Neural progenitor cell (in vitro differentiated cells): ENCODE results near the gene ABCE1. TPM values are rescaled to one million over a fixed set of nuclear protein-coding genes. Genes with fewer than 3 reads are reported as not detected.
A peak's percentile ranks its signal among the peaks of the same experiment; 100 is the strongest.

Source experiments
- DNase-seq: peaks from one replicate; pipeline ENCODE4 v3.0.0-alpha.2; 2016; ENCODE audit warnings: low spot score
- H2AFZ ChIP-seq: fragments of 200-600 bp; sonication (generic); replicated peaks from 2 replicates; pipeline ENCODE4 v1.6.1; 2016; ENCODE audit warnings: antibody characterized with exemption
- H3F3A ChIP-seq: fragments of 200-600 bp; sonication (generic); 2 replicates; pipeline ENCODE4 v1.6.1; 2016; ENCODE audit warnings: antibody characterized with exemption, low read depth
- H3K27ac ChIP-seq: fragments of 200-600 bp; sonication (generic); 2 replicates; pipeline ENCODE4 v1.5.1; 2016; ENCODE audit warnings: mild to moderate bottlenecking
- H3K27me3 ChIP-seq: fragments of 200-600 bp; sonication (generic); 2 replicates; pipeline ENCODE4 v1.6.1; 2016; ENCODE audit warnings: mild to moderate bottlenecking, moderate library complexity
- H3K36me3 ChIP-seq: fragments of 200-600 bp; sonication (generic); 2 replicates; pipeline ENCODE4 v1.5.1; 2016
- H3K4me1 ChIP-seq: fragments of 200-600 bp; sonication (generic); 2 replicates; pipeline ENCODE4 v1.6.1; 2016; ENCODE audit warnings: mixed run types
- H3K4me2 ChIP-seq: fragments of 200-600 bp; sonication (generic); 2 replicates; pipeline ENCODE4 v1.6.1; 2016
- H3K4me3 ChIP-seq: fragments of 200-600 bp; sonication (generic); 2 replicates; pipeline ENCODE4 v1.5.1; 2016
- H3K79me2 ChIP-seq: fragments of 200-600 bp; sonication (generic); 2 replicates; pipeline ENCODE4 v1.6.1; 2016; ENCODE audit warnings: low read depth
- H3K9ac ChIP-seq: fragments of 200-600 bp; sonication (generic); 2 replicates; pipeline ENCODE4 v1.6.1; 2016
- H3K9me3 ChIP-seq: fragments of 200-600 bp; sonication (generic); 2 replicates; pipeline ENCODE4 v1.5.1; 2016; ENCODE audit warnings: low read depth
- H4K20me1 ChIP-seq: fragments of 200-600 bp; sonication (generic); 2 replicates; pipeline ENCODE4 v1.6.1; 2016; ENCODE audit warnings: low read depth
- H3K27ac Mint-ChIP-seq: 3 replicates; pipeline ENCODE4 v1.8.0; 2021; ENCODE audit warnings: mixed read lengths
- H3K27me3 Mint-ChIP-seq: 2 replicates; pipeline ENCODE4 v1.8.0; 2022; ENCODE audit warnings: low read depth, mild to moderate bottlenecking, inconsistent platforms, moderate library complexity, mixed read lengths; ENCODE audit not compliant: insufficient read depth
- H3K36me3 Mint-ChIP-seq: 3 replicates; pipeline ENCODE4 v1.8.0; 2021; ENCODE audit warnings: mixed read lengths
- H3K4me1 Mint-ChIP-seq: 3 replicates; pipeline ENCODE4 v1.8.0; 2021; ENCODE audit warnings: mixed read lengths
- H3K4me3 Mint-ChIP-seq: 3 replicates; pipeline ENCODE4 v1.8.0; 2021; ENCODE audit warnings: mild to moderate bottlenecking, moderate library complexity, mixed read lengths
- H3K9me3 Mint-ChIP-seq: 3 replicates; pipeline ENCODE4 v1.8.0; 2020; ENCODE audit warnings: mixed read lengths
- CTCF ChIP-seq: fragments of 200-600 bp; sonication (generic); IDR thresholded peaks from 2 replicates; pipeline ENCODE4 v1.5.1; 2017; ENCODE audit warnings: antibody characterized with exemption, mild to moderate bottlenecking
- EZH2 ChIP-seq: fragments of 200-600 bp; sonication (generic); IDR thresholded peaks from 2 replicates; pipeline ENCODE4 v1.6.1; 2017; ENCODE audit warnings: antibody characterized with exemption, mild to moderate bottlenecking, moderate library complexity
- EZH2phosphoT487 ChIP-seq: fragments of 200-600 bp; sonication (generic); IDR thresholded peaks from 2 replicates; pipeline ENCODE4 v1.6.1; 2017; ENCODE audit warnings: antibody characterized with exemption
- small RNA-seq: library from RNA; depleted of rRNA; stranded (forward); fragments of <200 nt; gene quantifications from one replicate; pipeline ENCODE3, GENCODE V24; 2015
- total RNA-seq: library from RNA; depleted of rRNA; stranded (reverse); fragments of >200 nt; gene quantifications from 2 replicates; pipeline ENCODE4 v1.2.3, GENCODE V29; 2015; ENCODE audit warnings: low replicate concordance

ABCE1 gene
- total RNA-seq, 1 donor from 2014 or later, result 148 TPM

- Mint-ChIP-seq H3K4me1 (peaks cover 24% of the 10 kb centered on the region), H3K36me3 (peaks cover 12% of the 10 kb centered on the region), H3K27me3 (no peaks in the 10 kb centered on the region), H3K9me3 (no peaks in the 10 kb centered on the region), H3K27ac (no peak overlapping the region), H3K4me3 (peak overlapping the region; percentile 98)
- no peak for TF ChIP-seq EZH2
- no peak for TF ChIP-seq CTCF
- TF ChIP-seq EZH2phosphoT487, result no peak
- Histone ChIP-seq H3K27ac (no peak overlapping the region), H3K4me3 (peak overlapping the region; percentile 99), H3K27me3 (no peaks in the 10 kb centered on the region), H2AFZ (no peak overlapping the region), H3K36me3 (no peaks in the 10 kb centered on the region), H3K4me1 (peaks cover 25% of the 10 kb centered on the region), H3K4me2 (peak overlapping the region; percentile 94), H4K20me1 (peaks cover 52% of the 10 kb centered on the region), H3F3A (peaks cover 8% of the 10 kb centered on the region), H3K79me2 (peaks cover 60% of the 10 kb centered on the region), H3K9me3 (no peaks in the 10 kb centered on the region), H3K9ac (peak overlapping the region; percentile 22)
- DNase-seq, result no peak
These were observed 80.7 kb downstream of the ABCE1 start for GRCh38 chr4:145178740-145179280.

Small RNA genes lying within 50 kb of the gene (small RNA-seq; reads per million reads assigned to genes)
- not detected for gene RF00019

Other genes with a start within 250 kb of the ABCE1 start
- 34.9 and 48.4 TPM in 2 replicates for gene ANAPC10, start 115 bp upstream of the ABCE1 start, total RNA-seq
- gene OTUD4, start 82.3 kb downstream of the ABCE1 start, total RNA-seq, result 29.4 and 34.3 TPM in 2 replicates